CD4-positive, alpha-beta T cell (primary cell): ENCODE results near the gene NRXN2. TPM values are rescaled to one million over a fixed set of nuclear protein-coding genes. Genes with fewer than 3 reads are reported as not detected.

Source experiments
- ATAC-seq: fragments of 200-7000 bp; cut with Tn5 transposase; one replicate; pipeline ENCODE4 v1.10.0; 2022; ENCODE audit warnings: mild to moderate bottlenecking; ENCODE audit not compliant: poor library complexity
- CTCF ChIA-PET: fragments of 350-600 bp; sonication (Branson Sonifier 250); formaldehyde crosslinking; loops from one replicate; lab custom pipeline; 2021; ENCODE audit warnings: antibody characterized with exemption, inconsistent platforms; lab: Charles Lee
- POLR2A ChIA-PET: fragments of 350-600 bp; sonication (Branson Sonifier 250); formaldehyde crosslinking; loops from one replicate; lab custom pipeline; 2021; ENCODE audit warnings: antibody characterized with exemption, inconsistent platforms; lab: Charles Lee
- DNase-seq, 14 experiments: peaks; one replicate each; pipeline ENCODE4 v3.0.0-alpha.2; 2013 to 2020; ENCODE audit warnings: mixed read lengths in 2 of 14
- H3K27ac ChIP-seq, 2 donors: one replicate each; pipeline versions ENCODE4 v1.5.1 to v1.7.0; 2013; ENCODE audit warnings: low read length in 2 of 2, low read depth in 1 of 2, mild to moderate bottlenecking in 1 of 2
- H3K27me3 ChIP-seq, 2 experiments: 1 replicate in 1 of 2; 2 replicates in 1 of 2; pipeline versions ENCODE4 v1.6.1 to v1.7.0; 2013; ENCODE audit warnings: low read length in 2 of 2, control low read depth in 1 of 2, mild to moderate bottlenecking in 1 of 2, moderate library complexity in 1 of 2; ENCODE audit not compliant: insufficient read depth in 2 of 2, control insufficient read depth in 1 of 2
- H3K36me3 ChIP-seq: one replicate; pipeline ENCODE4 v1.6.1; 2013; ENCODE audit warnings: low read length, control low read depth; ENCODE audit not compliant: insufficient read depth
- H3K4me1 ChIP-seq: one replicate; pipeline ENCODE4 v1.6.1; 2013; ENCODE audit warnings: low read length, control low read depth; ENCODE audit not compliant: insufficient read depth
- H3K4me3 ChIP-seq: one replicate; pipeline ENCODE4 v1.5.1; 2013; ENCODE audit warnings: mild to moderate bottlenecking, low read length, moderate library complexity
- H3K9me3 ChIP-seq, 2 experiments: 1 replicate in 1 of 2; 2 replicates in 1 of 2; pipeline versions ENCODE4 v1.6.1 to v1.7.0; 2013; ENCODE audit warnings: low read length in 2 of 2, mild to moderate bottlenecking in 2 of 2, control low read depth in 1 of 2, moderate library complexity in 1 of 2; ENCODE audit not compliant: control insufficient read depth in 1 of 2, insufficient read depth in 1 of 2
- H3K27ac Mint-ChIP-seq: one replicate; pipeline ENCODE4 v1.8.0; 2020; ENCODE audit warnings: mixed read lengths
- H3K27me3 Mint-ChIP-seq: one replicate; pipeline ENCODE4 v1.8.0; 2021; ENCODE audit warnings: mixed read lengths
- H3K36me3 Mint-ChIP-seq: one replicate; pipeline ENCODE4 v1.8.0; 2021; ENCODE audit warnings: low read depth, mixed read lengths
- H3K4me1 Mint-ChIP-seq: one replicate; pipeline ENCODE4 v1.8.0; 2021; ENCODE audit warnings: low read depth, mixed read lengths
- H3K4me3 Mint-ChIP-seq: one replicate; pipeline ENCODE4 v1.8.0; 2020; ENCODE audit warnings: mild to moderate bottlenecking, mixed read lengths
- H3K9me3 Mint-ChIP-seq: one replicate; pipeline ENCODE4 v1.8.0; 2020; ENCODE audit warnings: mixed read lengths
- CTCF ChIP-seq: fragments of 200-600 bp; IDR thresholded peaks from one replicate; pipeline ENCODE4 v1.8.0; 2022; ENCODE audit warnings: antibody characterized with exemption, mild to moderate bottlenecking
- intact Hi-C, 2 experiments: fragments of 100-400 bp; cut with DNase I in 1 of 2; cut with micrococcal nuclease in 1 of 2; formaldehyde crosslinking; loops; one replicate each; pipeline versions ENCODE4 v1.15.1 to v1.9.0; 2023 to 2025; cut with DNase I, micrococcal nuclease
- total RNA-seq, 174 experiments: library from RNA in 2 of 174; stranded (reverse) in 2 of 174; gene quantifications; one replicate each; pipeline ENCODE4 v1.2.3 and lab custom pipeline; 2021 to 2026

The NRXN2 gene
- total RNA-seq, 2 experiments from 2014 or later = 0.05 to 0.31 TPM

GRCh38 chr11:64580412-64580811 is 142.6 kb downstream of the NRXN2 start:
- no peaks in the 10 kb centered on the region for H3K36me3 ChIP-seq
- no peaks in the 10 kb centered on the region for H3K9me3 ChIP-seq
- no peak overlapping the region for H3K4me3 Mint-ChIP-seq
- no peaks in the 10 kb centered on the region for H3K36me3 Mint-ChIP-seq
- ChIA-PET POLR2A (no interaction called here), CTCF (no interaction called here)
- DNase-seq = no peak
- no peak overlapping the region for H3K27ac ChIP-seq
- H3K27ac Mint-ChIP-seq = no peak overlapping the region
- no peaks in the 10 kb centered on the region for H3K4me1 Mint-ChIP-seq
- no peaks in the 10 kb centered on the region for H3K27me3 ChIP-seq
- no peaks in the 10 kb centered on the region for H3K9me3 Mint-ChIP-seq
- no peak overlapping the region for H3K4me3 ChIP-seq
- intact Hi-C loops = no loop called here
- ATAC-seq = no peak
- no peak for TF ChIP-seq CTCF
- H3K4me1 ChIP-seq = no peaks in the 10 kb centered on the region
- H3K27me3 Mint-ChIP-seq = no peaks in the 10 kb centered on the region

GRCh38 chr11:64577202-64577601 is 145.8 kb downstream of the NRXN2 start:
- Mint-ChIP-seq H3K36me3 (no peaks in the 10 kb centered on the region), H3K27me3 (peaks cover 7% of the 10 kb centered on the region), H3K27ac (no peak overlapping the region), H3K4me3 (no peak overlapping the region), H3K4me1 (no peaks in the 10 kb centered on the region), H3K9me3 (no peaks in the 10 kb centered on the region)
- ChIA-PET POLR2A (no interaction called here), CTCF (no interaction called here)
- TF ChIP-seq CTCF = no peak
- ATAC-seq = no peak
- intact Hi-C loops = no loop called here
- H3K4me3 ChIP-seq = no peak overlapping the region
- DNase-seq = no peak
- H3K4me1 ChIP-seq = no peaks in the 10 kb centered on the region
- H3K9me3 ChIP-seq = no peaks in the 10 kb centered on the region
- no peaks in the 10 kb centered on the region for H3K36me3 ChIP-seq
- no peak overlapping the region for H3K27ac ChIP-seq
- H3K27me3 ChIP-seq = no peaks in the 10 kb centered on the region

- H3K4me3 Mint-ChIP-seq = no peak overlapping the region
- Histone ChIP-seq H3K27me3 (no peaks in the 10 kb centered on the region), H3K36me3 (no peaks in the 10 kb centered on the region), H3K4me3 (no peak overlapping the region), H3K9me3 (peaks cover 0 to 4% of the 10 kb centered on the region in 2 experiments), H3K4me1 (no peaks in the 10 kb centered on the region), H3K27ac (no peak overlapping the region)
- no peaks in the 10 kb centered on the region for H3K36me3 Mint-ChIP-seq
- TF ChIP-seq CTCF = no peak
- H3K4me1 Mint-ChIP-seq = no peaks in the 10 kb centered on the region
- no peak for ATAC-seq
- H3K27me3 Mint-ChIP-seq = peaks cover 7% of the 10 kb centered on the region
- no peak for DNase-seq
- no peaks in the 10 kb centered on the region for H3K9me3 Mint-ChIP-seq
- intact Hi-C loops = no loop called here
- ChIA-PET POLR2A (interaction anchor here (0.6 kb wide), 1 partner anchor 161 kb away, joined by 3 read pairs; no protein-coding TSS in a partner anchor), CTCF (no interaction called here)
- no peak overlapping the region for H3K27ac Mint-ChIP-seq
Measured at GRCh38 chr11:64572143-64572542, 150.9 kb downstream of the NRXN2 start.
